HUES6 (cell line): ENCODE measurements around the gene KANSL1.

Source experiments
- H3K27ac ChIP-seq: 2 replicates; pipeline ENCODE4 v1.7.0; 2013; ENCODE audit warnings: low read depth, mild to moderate bottlenecking, low read length, inconsistent platforms
- H3K27me3 ChIP-seq: 2 replicates; pipeline ENCODE4 v1.6.1; 2013; ENCODE audit warnings: low read length; ENCODE audit not compliant: control insufficient read depth, insufficient read depth
- H3K36me3 ChIP-seq: 2 replicates; pipeline ENCODE4 v1.6.1; 2013; ENCODE audit warnings: low read length; ENCODE audit not compliant: control insufficient read depth, insufficient read depth
- H3K4me1 ChIP-seq: 2 replicates; pipeline ENCODE4 v1.6.1; 2013; ENCODE audit warnings: low read length; ENCODE audit not compliant: control insufficient read depth, insufficient read depth
- H3K4me3 ChIP-seq: 2 replicates; pipeline ENCODE4 v1.5.1; 2013; ENCODE audit warnings: low read depth, low read length
- H3K9ac ChIP-seq: one replicate; pipeline ENCODE4 v1.6.1; 2013; ENCODE audit warnings: mild to moderate bottlenecking, low read length
- H3K9me3 ChIP-seq: 2 replicates; pipeline ENCODE4 v1.6.1; 2013; ENCODE audit warnings: low read depth, low read length; ENCODE audit not compliant: control insufficient read depth, insufficient read depth

The KANSL1 gene

GRCh38 chr17:46003907-46004748 lies 189.1 kb downstream of the KANSL1 start:
- Histone ChIP-seq H3K27ac (no peak overlapping the region), H3K9ac (no peak overlapping the region), H3K4me3 (no peak overlapping the region), H3K36me3 (no peaks in the 10 kb centered on the region), H3K9me3 (peaks cover 4% of the 10 kb centered on the region; the same call in 1 of the 2 replicates), H3K27me3 (no peaks in the 10 kb centered on the region), H3K4me1 (no peaks in the 10 kb centered on the region)

- Histone ChIP-seq H3K4me3 (no peak overlapping the region), H3K4me1 (no peaks in the 10 kb centered on the region), H3K36me3 (no peaks in the 10 kb centered on the region), H3K27me3 (no peaks in the 10 kb centered on the region), H3K9me3 (peaks cover 4% of the 10 kb centered on the region; the same call in 1 of the 2 replicates), H3K9ac (no peak overlapping the region), H3K27ac (no peak overlapping the region)
These were observed 190.3 kb downstream of the KANSL1 start for GRCh38 chr17:46002973-46003316.

GRCh38 chr17:46002311-46002972 lies 190.8 kb downstream of the KANSL1 start:
- no peak overlapping the region for H3K4me3 ChIP-seq
- H3K4me1 ChIP-seq: no peaks in the 10 kb centered on the region
- no peak overlapping the region for H3K27ac ChIP-seq

GRCh38 chr17:46001390-46002310 lies 191.6 kb downstream of the KANSL1 start:
- no peak overlapping the region for H3K4me3 ChIP-seq

More at GRCh38 chr17:46002311-46002972, 190.8 kb downstream of the KANSL1 start:
- Histone ChIP-seq H3K9me3 (peaks cover 4% of the 10 kb centered on the region; the same call in 1 of the 2 replicates), H3K36me3 (no peaks in the 10 kb centered on the region), H3K9ac (no peak overlapping the region), H3K27me3 (no peaks in the 10 kb centered on the region)

GRCh38 chr17:46000757-46001156 lies 192.5 kb downstream of the KANSL1 start:
- no peak overlapping the region for H3K4me3 ChIP-seq
- no peaks in the 10 kb centered on the region for H3K4me1 ChIP-seq
- no peaks in the 10 kb centered on the region for H3K9me3 ChIP-seq
- H3K36me3 ChIP-seq: no peaks in the 10 kb centered on the region
- H3K27me3 ChIP-seq: no peaks in the 10 kb centered on the region
- no peak overlapping the region for H3K27ac ChIP-seq
- H3K9ac ChIP-seq: no peak overlapping the region

More at GRCh38 chr17:46001390-46002310, 191.6 kb downstream of the KANSL1 start:
- H3K4me1 ChIP-seq: no peaks in the 10 kb centered on the region
- no peaks in the 10 kb centered on the region for H3K27me3 ChIP-seq
- no peaks in the 10 kb centered on the region for H3K36me3 ChIP-seq
- H3K27ac ChIP-seq: no peak overlapping the region
- peaks cover 4% of the 10 kb centered on the region; the same call in 1 of the 2 replicates for H3K9me3 ChIP-seq
- no peak overlapping the region for H3K9ac ChIP-seq

GRCh38 chr17:46000292-46000691 lies 192.9 kb downstream of the KANSL1 start:
- no peaks in the 10 kb centered on the region for H3K36me3 ChIP-seq
- no peaks in the 10 kb centered on the region for H3K4me1 ChIP-seq
- no peak overlapping the region for H3K4me3 ChIP-seq
- H3K27ac ChIP-seq: no peak overlapping the region
- no peak overlapping the region for H3K9ac ChIP-seq
- H3K27me3 ChIP-seq: no peaks in the 10 kb centered on the region
- H3K9me3 ChIP-seq: no peaks in the 10 kb centered on the region

- no peak overlapping the region for H3K9ac ChIP-seq
- no peak overlapping the region for H3K27ac ChIP-seq
- H3K27me3 ChIP-seq: no peaks in the 10 kb centered on the region
- H3K4me1 ChIP-seq: no peaks in the 10 kb centered on the region
- H3K4me3 ChIP-seq: no peak overlapping the region
- no peaks in the 10 kb centered on the region for H3K9me3 ChIP-seq
- H3K36me3 ChIP-seq: no peaks in the 10 kb centered on the region
These were observed 193.3 kb downstream of the KANSL1 start for GRCh38 chr17:45999900-46000290.

- H3K4me1 ChIP-seq: no peaks in the 10 kb centered on the region
- no peaks in the 10 kb centered on the region for H3K9me3 ChIP-seq
- H3K27ac ChIP-seq: no peak within 1 kb of the TSS
- no peaks in the 10 kb centered on the region for H3K27me3 ChIP-seq
- H3K36me3 ChIP-seq: no peaks in the 10 kb centered on the region
- no peak within 1 kb of the TSS for H3K9ac ChIP-seq
- no peak within 1 kb of the TSS for H3K4me3 ChIP-seq
These were observed 194.0 kb downstream of the KANSL1 start, which contains the start of gene STH for GRCh38 chr17:45998987-45999899. Gene STH, plus strand, starts transcription at chr17:45999250. Its CDS starts 30 bp downstream, at chr17:45999280.

- Histone ChIP-seq H3K4me1 (peaks cover 8% of the 10 kb centered on the region; the same call in 1 of the 2 replicates), H3K9ac (no peak overlapping the region), H3K36me3 (no peaks in the 10 kb centered on the region), H3K9me3 (no peaks in the 10 kb centered on the region), H3K27ac (no peak overlapping the region), H3K4me3 (no peak overlapping the region), H3K27me3 (no peaks in the 10 kb centered on the region)
These were observed 195.6 kb downstream of the KANSL1 start for GRCh38 chr17:45997624-45998023.

- no peaks in the 10 kb centered on the region for H3K9me3 ChIP-seq
- no peak overlapping the region for H3K9ac ChIP-seq
- H3K36me3 ChIP-seq: no peaks in the 10 kb centered on the region
- peaks cover 8% of the 10 kb centered on the region; the same call in 1 of the 2 replicates for H3K4me1 ChIP-seq
- no peak overlapping the region for H3K27ac ChIP-seq
- H3K27me3 ChIP-seq: no peaks in the 10 kb centered on the region
- no peak overlapping the region for H3K4me3 ChIP-seq
These were observed 196.1 kb downstream of the KANSL1 start for GRCh38 chr17:45997166-45997565.
